ENCODE data around the gene PSMC5. TPM values are rescaled to one million over a fixed set of nuclear protein-coding genes. Genes with fewer than 3 reads are reported as not detected.

PSMC5 gene
- total RNA-seq, 2 donors from 2014 or later: 137 TPM

- no peak for TF ChIP-seq CTCF (conservative IDR thresholded peaks at IDR 0.05)
- Mint-ChIP-seq H3K27me3 (ENCODE audit: insufficient read depth) (no peaks in the 10 kb centered on the region), H3K27ac (no peak overlapping the region), H3K4me3 (no peak overlapping the region), H3K4me1 (peaks cover 3% of the 10 kb centered on the region), H3K9me3 (no peaks in the 10 kb centered on the region), H3K36me3 (ENCODE audit: low read depth) (peaks cover 95% of the 10 kb centered on the region)
- H3K9ac ChIP-seq (ENCODE audit: extremely low read depth, low read length, poor library complexity, severe bottlenecking): no peak overlapping the region
- no peaks in the 10 kb centered on the region for H3K27me3 ChIP-seq (ENCODE audit: control insufficient read depth, insufficient read depth, low read length, poor library complexity, severe bottlenecking)
- H3K9me3 ChIP-seq (ENCODE audit: control insufficient read depth, low read length): no peaks in the 10 kb centered on the region
- 96 to 98% methylated on average over 27 of the region's 27 CpGs for WGBS, 2 experiments (ENCODE audit: insufficient coverage in 1 of 2, insufficient read length in 1 of 2)
- peaks cover 98% of the 10 kb centered on the region for H3K36me3 ChIP-seq (ENCODE audit: control insufficient read depth, insufficient read depth, low read length)
- H3K27ac ChIP-seq (ENCODE audit: low read depth, low read length): no peak overlapping the region
- DNase-seq: peak; percentile 47
- H3K4me3 ChIP-seq (ENCODE audit: low read length): no peak overlapping the region
- H3K4me1 ChIP-seq (ENCODE audit: control insufficient read depth, insufficient read depth, low read length): no peaks in the 10 kb centered on the region
These were observed 9.4 kb upstream of the PSMC5 start for GRCh38 chr17:63817736-63818385.

- Mint-ChIP-seq H3K9me3 (no peaks in the 10 kb centered on the region), H3K27me3 (ENCODE audit: insufficient read depth) (no peaks in the 10 kb centered on the region), H3K4me1 (peaks cover 3% of the 10 kb centered on the region), H3K4me3 (no peak overlapping the region), H3K36me3 (ENCODE audit: low read depth) (peaks cover 93% of the 10 kb centered on the region), H3K27ac (no peak overlapping the region)
- Histone ChIP-seq H3K4me1 (ENCODE audit: control insufficient read depth, insufficient read depth, low read length) (no peaks in the 10 kb centered on the region), H3K4me3 (ENCODE audit: low read length) (no peak overlapping the region), H3K9ac (ENCODE audit: extremely low read depth, low read length, poor library complexity, severe bottlenecking) (no peak overlapping the region), H3K36me3 (ENCODE audit: control insufficient read depth, insufficient read depth, low read length) (peaks cover 96% of the 10 kb centered on the region), H3K9me3 (ENCODE audit: control insufficient read depth, low read length) (no peaks in the 10 kb centered on the region), H3K27me3 (ENCODE audit: control insufficient read depth, insufficient read depth, low read length, poor library complexity, severe bottlenecking) (no peaks in the 10 kb centered on the region), H3K27ac (ENCODE audit: low read depth, low read length) (no peak overlapping the region)
- DNase-seq: no peak
- no peak for TF ChIP-seq CTCF (conservative IDR thresholded peaks at IDR 0.05)
- WGBS, 2 experiments (ENCODE audit: insufficient coverage in 1 of 2, insufficient read length in 1 of 2): 93 to 100% methylated on average over 4 to 6 of the region's 6 CpGs
These were observed 8.1 kb upstream of the PSMC5 start for GRCh38 chr17:63819131-63819530.

- no peak overlapping the region for H3K27ac ChIP-seq (ENCODE audit: low read depth, low read length)
- no peaks in the 10 kb centered on the region for H3K4me1 Mint-ChIP-seq
- TF ChIP-seq CTCF (conservative IDR thresholded peaks at IDR 0.05): no peak
- H3K4me3 Mint-ChIP-seq: no peak overlapping the region
- no peaks in the 10 kb centered on the region for H3K27me3 Mint-ChIP-seq (ENCODE audit: insufficient read depth)
- H3K27ac Mint-ChIP-seq: peak overlapping the region; percentile 52
- no peaks in the 10 kb centered on the region for H3K27me3 ChIP-seq (ENCODE audit: control insufficient read depth, insufficient read depth, low read length, poor library complexity, severe bottlenecking)
- no peak overlapping the region for H3K9ac ChIP-seq (ENCODE audit: extremely low read depth, low read length, poor library complexity, severe bottlenecking)
- H3K36me3 ChIP-seq (ENCODE audit: control insufficient read depth, insufficient read depth, low read length): peaks cover 97% of the 10 kb centered on the region
- 94 to 95% methylated on average over 16 to 21 of the region's 21 CpGs for WGBS, 2 experiments (ENCODE audit: insufficient coverage in 1 of 2, insufficient read length in 1 of 2)
- no peak overlapping the region for H3K4me3 ChIP-seq (ENCODE audit: low read length)
- peaks cover 93% of the 10 kb centered on the region for H3K36me3 Mint-ChIP-seq (ENCODE audit: low read depth)
- no peaks in the 10 kb centered on the region for H3K9me3 Mint-ChIP-seq
- no peaks in the 10 kb centered on the region for H3K9me3 ChIP-seq (ENCODE audit: control insufficient read depth, low read length)
- H3K4me1 ChIP-seq (ENCODE audit: control insufficient read depth, insufficient read depth, low read length): no peaks in the 10 kb centered on the region
- DNase-seq: peak; percentile 53
These were observed 7.4 kb upstream of the PSMC5 start for GRCh38 chr17:63819585-63820537.
